Kidney (tissue), 14 donors: ENCODE measurements around the gene APBA1. TPM values are rescaled to one million over a fixed set of nuclear protein-coding genes. Genes with fewer than 3 reads are reported as not detected.
"Not testable (repeated sequence)": the region's sequence is repeated elsewhere in the genome, so short reads cannot be mapped to it uniquely, and the experiment has no call there.

Experiments used
- DNase-seq, 5 donors: peaks; one replicate each; pipeline ENCODE4 v3.0.0-alpha.2; 2013 to 2020
- FAIRE-seq: peaks from 2 replicates; lab custom pipeline; 2012; peaks lifted over from hg19 to GRCh38; lab: Jason Lieb, UNC
- H3K27ac ChIP-seq, 2 donors: one replicate each; pipeline ENCODE4 v1.7.0; 2013; ENCODE audit warnings: low read depth in 2 of 2, low read length in 2 of 2, inconsistent platforms in 1 of 2
- H3K27me3 ChIP-seq: one replicate; pipeline ENCODE4 v1.7.1; 2013; ENCODE audit warnings: low read length, inconsistent platforms; ENCODE audit not compliant: control insufficient read depth, insufficient read depth
- H3K36me3 ChIP-seq, 3 donors: one replicate each; pipeline versions ENCODE4 v1.7.0 to v1.7.1; 2013; ENCODE audit warnings: low read length in 3 of 3, control low read depth in 1 of 3, inconsistent platforms in 1 of 3; ENCODE audit not compliant: insufficient read depth in 3 of 3, control insufficient read depth in 2 of 3
- H3K4me1 ChIP-seq, 3 donors: one replicate each; pipeline versions ENCODE4 v1.7.0 to v1.7.1; 2013; ENCODE audit warnings: low read length in 3 of 3, inconsistent platforms in 1 of 3, low read depth in 1 of 3; ENCODE audit not compliant: control insufficient read depth in 2 of 3, insufficient read depth in 2 of 3
- H3K4me3 ChIP-seq, 3 donors: one replicate each; pipeline versions ENCODE4 v1.7.0 to v1.8.1; 2013; ENCODE audit warnings: low read length in 3 of 3, control low read depth in 1 of 3, inconsistent platforms in 1 of 3
- H3K9ac ChIP-seq, 3 donors: one replicate each; pipeline versions ENCODE4 v1.7.0 to v1.7.1; 2013; ENCODE audit warnings: low read length in 3 of 3, control low read depth in 1 of 3, inconsistent platforms in 1 of 3
- H3K9me3 ChIP-seq, 3 donors: one replicate each; pipeline versions ENCODE4 v1.7.0 to v1.7.1; 2013; ENCODE audit warnings: low read length in 3 of 3, control low read depth in 1 of 3, inconsistent platforms in 1 of 3; ENCODE audit not compliant: control insufficient read depth in 2 of 3, insufficient read depth in 1 of 3
- CTCF ChIP-seq: IDR thresholded peaks from 3 replicates; pipeline ENCODE4 v1.5.1; 2012; ENCODE audit warnings: mild to moderate bottlenecking, moderate library complexity, borderline replicate concordance; ENCODE audit not compliant: insufficient read depth; ENCODE audit errors: extremely low read depth
- intact Hi-C: fragments of 100-400 bp; cut with DNase I; formaldehyde crosslinking; loops from one replicate; pipeline ENCODE4 v1.11.1; 2022
- polyA plus RNA-seq: library from polyadenylated mRNA; stranded (reverse); fragments of 350-450 nt; fragmentation: Illumina TruSeq; extraction: RNeasy Lipid Tissue Mini Kit (QIAGEN cat#74804); gene quantifications from one replicate; pipeline ENCODE4 v1.2.3, GENCODE V29; 2014; ENCODE audit warnings: low read depth, low replicate concordance; ENCODE audit not compliant: insufficient read depth
- total RNA-seq: library from RNA; stranded (reverse); fragmentation: NEBNext Ultra II Directional; extraction: Animal tissue kit (Norgen Biotek cat#: 25700); gene quantifications from one replicate; pipeline ENCODE4 v1.2.1, GENCODE V29; 2021
- donor health status: control.
- donor health status: control.
- donor health status: control.
- donor health status: control.
- donor health status: control.
- donor health status: DM: yes; HTN: yes; CAD: no.
- donor health status: Normal renal cell carcinoma (clear cell type).

The APBA1 gene
- total and polyA plus RNA-seq, 2 donors from 2014 or later, result 1.3 to 5.1 TPM

DNA sequence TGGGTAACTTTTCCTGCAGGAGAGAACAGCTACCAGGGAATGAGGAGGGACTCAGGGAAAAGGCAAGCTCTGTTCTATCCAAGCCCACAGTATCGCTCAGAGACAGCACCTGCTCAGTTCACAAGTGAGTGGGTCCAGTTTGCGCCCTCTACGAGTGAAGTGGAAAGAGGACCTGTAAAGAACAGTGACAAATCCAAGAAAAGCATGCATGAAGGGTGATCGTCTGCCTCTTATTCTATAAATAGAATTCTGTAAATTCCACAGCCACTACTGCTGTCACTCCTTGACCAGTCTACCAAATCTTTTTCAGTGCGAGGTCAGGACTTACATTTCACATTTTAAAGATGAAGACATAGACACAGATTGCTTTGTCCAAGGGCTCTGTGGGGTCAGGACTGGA lies 229.7 kb downstream of the APBA1 start:
- Histone ChIP-seq H3K27me3 (no peaks in the 10 kb centered on the region), H3K4me1 (no peaks in the 10 kb centered on the region), H3K9ac (no peak overlapping the region), H3K36me3 (no peaks in the 10 kb centered on the region), H3K27ac (no peak overlapping the region), H3K9me3 (no peaks in the 10 kb centered on the region), H3K4me3 (no peak overlapping the region)
- FAIRE-seq, result no peak
- intact Hi-C loops, result no loop called here
- TF ChIP-seq CTCF, result no peak
- DNase-seq, result peak in 2 of 5 donors; percentile 19 to 34

DNA sequence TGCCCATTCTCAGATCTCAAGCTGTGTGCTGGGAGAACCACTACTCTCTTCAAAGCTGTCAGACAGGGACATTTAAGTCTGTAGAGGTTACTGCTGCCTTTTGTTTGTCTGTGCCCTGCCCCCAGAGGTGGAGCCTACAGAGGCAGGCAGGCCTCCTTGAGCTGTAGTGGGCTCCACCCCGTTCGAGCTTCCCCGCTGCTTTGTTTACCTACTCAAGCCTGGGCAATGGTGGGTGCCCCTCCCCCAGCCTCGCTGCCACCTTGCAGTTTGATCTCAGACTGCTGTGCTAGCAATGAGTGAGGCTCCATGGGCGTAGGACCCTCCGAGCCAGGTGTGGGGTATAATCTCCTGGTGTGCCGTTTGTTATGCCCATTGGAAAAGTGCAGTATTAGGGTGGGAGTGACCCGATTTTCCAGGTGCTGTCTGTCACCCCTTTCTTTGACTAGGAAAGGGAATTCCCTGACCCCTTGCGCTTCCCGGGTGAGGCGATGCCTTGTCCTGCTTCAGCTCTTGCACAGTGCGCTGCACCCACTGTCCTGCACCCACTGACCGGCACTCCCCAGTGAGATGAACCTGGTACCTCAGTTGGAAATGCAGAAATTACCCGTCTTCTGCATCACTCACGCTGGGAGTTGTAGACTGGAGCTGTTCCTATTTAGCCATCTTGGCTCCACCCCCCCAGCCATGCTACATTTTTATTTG lies 231.8 kb downstream of the APBA1 start:
- FAIRE-seq, DNase-seq, H3K9me3 ChIP-seq, H3K27me3 ChIP-seq, H3K27ac ChIP-seq, H3K36me3 ChIP-seq, H3K4me1 ChIP-seq, H3K4me3 ChIP-seq, H3K9ac ChIP-seq, intact Hi-C loops: not testable (repeated sequence)

GRCh38 chr9:69439654-69440053 lies 232.5 kb downstream of the APBA1 start:
- H3K4me3 ChIP-seq, FAIRE-seq, intact Hi-C loops, H3K4me1 ChIP-seq, DNase-seq, H3K27me3 ChIP-seq, H3K9ac ChIP-seq, H3K36me3 ChIP-seq, H3K27ac ChIP-seq, H3K9me3 ChIP-seq: not testable (repeated sequence)

GRCh38 chr9:69433968-69434367 lies 238.2 kb downstream of the APBA1 start:
- Histone ChIP-seq H3K36me3 (peaks cover 0 to 4% (median 0%) of the 10 kb centered on the region in 3 donors), H3K4me1 (no peaks in the 10 kb centered on the region), H3K4me3 (no peak overlapping the region), H3K27ac (no peak overlapping the region), H3K27me3 (no peaks in the 10 kb centered on the region), H3K9me3 (no peaks in the 10 kb centered on the region), H3K9ac (no peak overlapping the region)
- intact Hi-C loops, result no loop called here
- no peak for TF ChIP-seq CTCF
- no peak for DNase-seq
- FAIRE-seq, result no peak
